GM06990 (cell line): ENCODE measurements around the gene GDF7.

ENCODE experiments used
- DNase-seq: peaks from one replicate; pipeline ENCODE4 v3.0.0-alpha.2; 2011; ENCODE audit not compliant: insufficient read length; ENCODE audit errors: extremely low read depth
- H3K27me3 ChIP-seq: replicated peaks from 2 replicates; pipeline ENCODE4 v1.6.0; 2011; ENCODE audit warnings: low read length; ENCODE audit not compliant: control insufficient read depth, insufficient read depth
- H3K36me3 ChIP-seq: 2 replicates; pipeline ENCODE4 v1.5.1; 2011; ENCODE audit warnings: low read length; ENCODE audit not compliant: control insufficient read depth, insufficient read depth
- H3K4me3 ChIP-seq: replicated peaks from 2 replicates; pipeline ENCODE4 v1.5.1; 2011; ENCODE audit warnings: low read depth, mild to moderate bottlenecking, control low read depth, low read length
- CTCF ChIP-seq: IDR thresholded peaks from 2 replicates; pipeline ENCODE4 v1.5.1; 2011; ENCODE audit warnings: low read length, control low read depth, mild to moderate bottlenecking, inconsistent platforms; ENCODE audit not compliant: insufficient read depth, poor library complexity, severe bottlenecking

The GDF7 gene

GRCh38 chr2:20677301-20678085, 10.5 kb downstream of the GDF7 start:
- no peak for DNase-seq
- Histone ChIP-seq H3K4me3 (peak overlapping the region; percentile 6; the same call in 1 of the 2 replicates), H3K27me3 (no peaks in the 10 kb centered on the region), H3K36me3 (no peaks in the 10 kb centered on the region)
- TF ChIP-seq CTCF = peak; percentile 54

GRCh38 chr2:20678086-20678395, 11.1 kb downstream of the GDF7 start:
- no peak for DNase-seq
- no peak for TF ChIP-seq CTCF
- H3K36me3 ChIP-seq = no peaks in the 10 kb centered on the region
- H3K4me3 ChIP-seq = no peak overlapping the region
- no peaks in the 10 kb centered on the region for H3K27me3 ChIP-seq

- Histone ChIP-seq H3K36me3 (no peaks in the 10 kb centered on the region), H3K4me3 (no peak overlapping the region), H3K27me3 (no peaks in the 10 kb centered on the region)
- no peak for DNase-seq
- no peak for TF ChIP-seq CTCF
Observed at GRCh38 chr2:20678780-20679179, 11.8 kb downstream of the GDF7 start.

GRCh38 chr2:20680744-20681375, 13.9 kb downstream of the GDF7 start:
- no peak for TF ChIP-seq CTCF
- no peak for DNase-seq
- no peaks in the 10 kb centered on the region for H3K27me3 ChIP-seq
- H3K4me3 ChIP-seq = no peak overlapping the region
- peaks cover 2% of the 10 kb centered on the region for H3K36me3 ChIP-seq

GRCh38 chr2:20682167-20682920, 15.4 kb downstream of the GDF7 start:
- no peak for DNase-seq

More at GRCh38 chr2:20682167-20682920, 15.4 kb downstream of the GDF7 start:
- Histone ChIP-seq H3K4me3 (no peak overlapping the region), H3K36me3 (peaks cover 6% of the 10 kb centered on the region), H3K27me3 (no peaks in the 10 kb centered on the region)
- TF ChIP-seq CTCF = peak; percentile 56
